K562 (cell line): ENCODE data around the gene RALGPS1. TPM values are rescaled to one million over a fixed set of nuclear protein-coding genes. Genes with fewer than 3 reads are reported as not detected.

Experiments used
- ATAC-seq: fragments of 200-7000 bp; cut with Tn5 transposase; 3 replicates; pipeline ENCODE4 v1.9.1; 2020; ENCODE audit warnings: moderate library complexity
- BruUV-seq: library from RNA; stranded (reverse); fragments of 400-500 nt; replicated peaks from 2 replicates; lab custom pipeline; 2021; lab: Mats Ljungman, UMichigan
- CTCF ChIA-PET: fragments of 300-600 bp; formaldehyde crosslinking; extraction: SDS; loops from one replicate; lab custom pipeline; 2021; ENCODE audit warnings: low intra/inter-chr PET ratio; lab: Yijun Ruan, JAX
- POLR2A ChIA-PET: fragments of 300-600, 350-650 bp; sonication (Branson Sonifier 250); formaldehyde crosslinking; extraction: SDS; loops from one replicate; lab custom pipeline; 2021; ENCODE audit warnings: antibody characterized with exemption, inconsistent platforms; lab: Yijun Ruan, JAX
- DNase-seq, 4 experiments: peaks; one replicate each; pipeline versions ENCODE4 v3.0.0 to v3.0.0-alpha.2; 2011 to 2018; ENCODE audit warnings: low spot score in 3 of 4, mixed read lengths in 3 of 4; ENCODE audit errors: extremely low read depth in 1 of 4
- FAIRE-seq: peaks from 2 replicates; lab custom pipeline; 2011; peaks lifted over from hg19 to GRCh38; lab: Jason Lieb, UNC
- H2AFZ ChIP-seq: 2 replicates; pipeline ENCODE4 v1.6.0; 2011; ENCODE audit warnings: low read depth, low read length, control low read depth, inconsistent platforms
- H3K27ac ChIP-seq: fragments of 200-600 bp; 3 replicates; pipeline ENCODE4 v1.8.0; 2011; ENCODE audit warnings: low read depth, mild to moderate bottlenecking, control low read depth, inconsistent platforms, low read length, moderate library complexity, mixed read lengths; ENCODE audit errors: extremely low read depth
- H3K27me3 ChIP-seq, 2 experiments: fragments of 300-600 bp in 1 of 2; 2 replicates in 1 of 2; 3 replicates in 1 of 2; pipeline versions ENCODE4 v1.6.0 to v1.8.0; 2011; ENCODE audit warnings: inconsistent platforms in 2 of 2, low read length in 2 of 2, mild to moderate bottlenecking in 1 of 2, mixed read lengths in 1 of 2, moderate library complexity in 1 of 2; ENCODE audit not compliant: control insufficient read depth in 2 of 2, insufficient read depth in 2 of 2
- H3K36me3 ChIP-seq: fragments of 300-600 bp; 3 replicates; pipeline ENCODE4 v1.8.0; 2011; ENCODE audit warnings: mild to moderate bottlenecking, low read length, inconsistent platforms; ENCODE audit not compliant: control insufficient read depth, insufficient read depth
- H3K4me1 ChIP-seq, 2 experiments: fragments of 200-600 bp in 1 of 2; replicated peaks in 1 of 2; 2 replicates in 1 of 2; 3 replicates in 1 of 2; pipeline versions ENCODE4 v1.5.1 to v1.8.0; 2011; ENCODE audit warnings: inconsistent platforms in 2 of 2, low read length in 2 of 2, mild to moderate bottlenecking in 1 of 2, mixed read lengths in 1 of 2, moderate library complexity in 1 of 2; ENCODE audit not compliant: control insufficient read depth in 2 of 2, insufficient read depth in 2 of 2
- H3K4me2 ChIP-seq: 2 replicates; pipeline ENCODE4 v1.6.1; 2011; ENCODE audit warnings: low read length, control low read depth, inconsistent platforms, mixed read lengths; ENCODE audit not compliant: insufficient read depth
- H3K4me3 ChIP-seq: fragments of 200-600 bp; sonication (generic), shearing (Covaris generic); 2 replicates; pipeline ENCODE4 v1.5.1; 2016; ENCODE audit warnings: control low read depth, inconsistent platforms
- H3K79me2 ChIP-seq: fragments of 200-600 bp; 3 replicates; pipeline ENCODE4 v1.8.0; 2011; ENCODE audit warnings: low read length, inconsistent platforms; ENCODE audit not compliant: control insufficient read depth, insufficient read depth
- H3K9ac ChIP-seq, 2 experiments: 2 replicates each; pipeline versions ENCODE4 v1.6.0 to v1.6.1; 2011; ENCODE audit warnings: low read depth in 2 of 2, low read length in 2 of 2, control low read depth in 1 of 2, inconsistent platforms in 1 of 2, mild to moderate bottlenecking in 1 of 2, mixed read lengths in 1 of 2; ENCODE audit not compliant: insufficient read depth in 1 of 2
- H3K9me1 ChIP-seq: one replicate; pipeline ENCODE4 v1.6.0; 2011; ENCODE audit warnings: inconsistent platforms, mild to moderate bottlenecking, low read length, moderate library complexity; ENCODE audit not compliant: control insufficient read depth, insufficient read depth
- H3K9me3 ChIP-seq: replicated peaks from 2 replicates; pipeline ENCODE4 v1.5.1; 2011; ENCODE audit warnings: low read depth, low read length, inconsistent platforms; ENCODE audit not compliant: control insufficient read depth, insufficient read depth
- H4K20me1 ChIP-seq: replicated peaks from 2 replicates; pipeline ENCODE4 v1.6.1; 2011; ENCODE audit warnings: low read length, inconsistent platforms, mixed read lengths; ENCODE audit not compliant: control insufficient read depth, insufficient read depth
- BRD9 ChIP-seq: fragments of 450-650 bp; IDR thresholded peaks from 2 replicates; pipeline ENCODE4 v1.6.1; 2018; ENCODE audit warnings: low read depth; ENCODE audit not compliant: partially characterized antibody
- CCNT2 ChIP-seq: IDR thresholded peaks from 2 replicates; pipeline ENCODE4 v1.6.1; 2011; ENCODE audit warnings: borderline replicate concordance, low read depth, mild to moderate bottlenecking, moderate library complexity, mixed read lengths, low read length; ENCODE audit not compliant: insufficient read length; ENCODE audit errors: extremely low read depth
- ELF1 ChIP-seq: fragments of 200-800 bp; sonication (Bioruptor generic); IDR thresholded peaks from 2 replicates; pipeline ENCODE4 v1.6.1; 2016; ENCODE audit warnings: missing genetic modification characterization, missing compliant biosample characterization
- NFRKB ChIP-seq: fragments of 450-650 bp; IDR thresholded peaks from 2 replicates; pipeline ENCODE4 v1.6.1; 2016; ENCODE audit warnings: low read depth
- PHTF2 ChIP-seq: fragments of 250-450 bp; sonication (Bioruptor Pico); IDR thresholded peaks from 2 replicates; pipeline ENCODE4 v1.5.0; 2021; ENCODE audit warnings: mild to moderate bottlenecking
- POLR2AphosphoS5 ChIP-seq: IDR thresholded peaks from 2 replicates; pipeline ENCODE4 v1.6.1; 2011; ENCODE audit warnings: mild to moderate bottlenecking, low read depth, low read length, moderate library complexity; ENCODE audit not compliant: control insufficient read depth, insufficient read depth
- RFX5 ChIP-seq: IDR thresholded peaks from 2 replicates; pipeline ENCODE4 v1.6.1; 2011; ENCODE audit warnings: low read depth, mild to moderate bottlenecking, improper control_type of control experiment, low read length
- ZBTB5 ChIP-seq: fragments of 450-650 bp; IDR thresholded peaks from 2 replicates; pipeline ENCODE4 v1.6.1; 2017; ENCODE audit warnings: antibody characterized with exemption
- ZNF507 ChIP-seq: conservative IDR thresholded peaks from 2 replicates; pipeline ENCODE4 v1.6.1; 2017; ENCODE audit warnings: missing genetic modification characterization, missing compliant biosample characterization
- ZNF511 ChIP-seq: sonication (generic); formaldehyde crosslinking; IDR thresholded peaks from 2 replicates; pipeline ENCODE4 v1.8.0; 2022; ENCODE audit warnings: mild to moderate bottlenecking, missing genetic modification reagents
- WGBS: fragments of 100-300 bp; shearing (Covaris generic); methylation state at CpG from one replicate; pipeline ENCODE4 v1.1.6; 2016; ENCODE audit warnings: low coverage, mixed read lengths; ENCODE audit not compliant: insufficient coverage; ENCODE audit errors: missing lambda C conversion rate; 5-methylcytosine and 5-hydroxymethylcytosine counted together
- in situ Hi-C: fragments of 300-500 bp; cut with MboI; formaldehyde crosslinking; loops from 4 replicates; pipeline ENCODE4 v1.15.0; 2018; ENCODE audit warnings: inconsistent platforms, mixed read lengths
- intact Hi-C: fragments of 100-400 bp; cut with micrococcal nuclease; formaldehyde crosslinking; loops from 2 replicates; pipeline ENCODE4 v1.14.2; 2022
- polyA plus RNA-seq, 8 experiments: library from polyadenylated mRNA; depleted of rRNA in 4 of 8; stranded (reverse) in 5 of 8; unstranded in 3 of 8; fragments of >200 nt; fragmentation: Nextera tagmentation in 2 of 8; fragmentation: Illumina TruSeq in 1 of 8; extraction: Ambion mirVana in 2 of 8; extraction: Trizol in 1 of 8; gene quantifications; 2 replicates each; pipeline versions ENCODE4 v1.2.1 to v1.2.3, GENCODE V29; 2011 to 2014; ENCODE audit warnings: inconsistent platforms in 1 of 8, missing spikeins in 1 of 8
- total RNA-seq, 7 experiments: library from RNA; depleted of rRNA in 6 of 7; stranded (reverse); fragments of >200 nt in 6 of 7; fragmentation: Illumina TruSeq in 2 of 7; extraction: Trizol in 2 of 7; gene quantifications; 2 replicates each; pipeline versions ENCODE4 v1.2.1 to v1.2.3, GENCODE V29; 2011 to 2021; ENCODE audit warnings: low replicate concordance in 1 of 7

The RALGPS1 gene
- total and polyA plus RNA-seq, 9 of the 15 experiments (the other 6 are each of a cell fraction or from before 2014, with no cell fraction given): 0.04 to 2.6 (median 1.5) TPM

DNA sequence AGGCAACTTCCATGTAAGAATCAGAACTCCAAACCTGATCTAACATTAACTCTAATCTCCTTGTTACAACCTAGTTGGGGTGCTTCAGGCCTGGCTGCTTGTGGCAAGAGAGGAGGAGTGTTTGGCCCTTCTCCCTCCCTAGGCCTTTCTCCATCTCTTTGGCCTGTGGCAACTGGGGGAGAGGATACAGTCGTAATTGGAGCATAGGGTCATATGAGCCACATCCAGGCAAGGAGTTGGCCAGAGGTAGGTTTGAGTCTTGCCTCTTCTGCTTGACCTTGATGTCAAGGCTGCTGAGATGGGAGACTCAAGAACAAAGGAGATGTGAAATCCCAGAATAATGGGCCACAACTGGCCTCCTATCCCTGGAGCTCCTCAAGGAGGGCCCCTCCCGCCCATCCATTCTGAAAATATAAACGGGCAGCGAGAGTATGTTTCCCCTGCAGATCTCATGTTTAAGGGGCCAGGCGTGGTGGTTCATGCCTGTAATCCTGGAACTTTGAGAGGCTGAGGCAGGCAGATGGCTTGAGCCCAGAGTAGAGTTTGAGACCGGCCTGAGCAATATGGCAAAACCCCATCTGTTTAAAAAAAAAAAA is 267.1 kb downstream of the RALGPS1 start:
- no peak for FAIRE-seq
- CTCF ChIA-PET: no interaction called here
- H4K20me1 ChIP-seq: no peaks in the 10 kb centered on the region; the same call in 1 of the 2 replicates
- H3K4me3 ChIP-seq: no peak overlapping the region
- H2AFZ ChIP-seq: no peak overlapping the region
- H3K27me3 ChIP-seq: 0 out of 5 replicates have a peak, but pooled peaks cover 0 to 6% of the 10 kb centered on the region in 2 experiments
- TF ChIP-seq PHTF2 (CRISPR knock-in tag): no peak
- no peak for TF ChIP-seq ZNF511
- no peak for TF ChIP-seq CCNT2
- TF ChIP-seq ELF1: no peak
- no peak for TF ChIP-seq ZNF507 (tag)
- no peak for TF ChIP-seq NFRKB
- TF ChIP-seq BRD9: no peak
- no peak for TF ChIP-seq POLR2AphosphoS5
- TF ChIP-seq RFX5: no peak
- TF ChIP-seq ZBTB5: no peak
- H3K4me1 ChIP-seq: peaks cover 6 to 11% of the 10 kb centered on the region in 2 experiments; a peak in 4 of 5 replicates
- H3K9me3 ChIP-seq: no peaks in the 10 kb centered on the region
- intact Hi-C loops: loop anchor here (10.0 kb wide), 1 partner anchor 63 kb away; no protein-coding TSS in a partner anchor
- no peaks in the 10 kb centered on the region for H3K36me3 ChIP-seq
- WGBS: 15% methylated on average over 6 of the region's 6 CpGs
- no peak for DNase-seq
- no peak overlapping the region for H3K9ac ChIP-seq
- ATAC-seq: no peak
- in situ Hi-C loops: no loop called here
- H3K79me2 ChIP-seq: no peaks in the 10 kb centered on the region
- H3K4me2 ChIP-seq: no peak overlapping the region
- no peaks in the 10 kb centered on the region for H3K9me1 ChIP-seq
- H3K27ac ChIP-seq: no peak overlapping the region
- no TSS peak for BruUV-seq
- POLR2A ChIA-PET: interaction anchor here (0.6 kb wide), 2 partner anchors 10 to 157 kb away, joined by 3 read pairs; no protein-coding TSS in a partner anchor
